GM12878 (cell line): ENCODE results near the gene LYZL2. TPM values are rescaled to one million over a fixed set of nuclear protein-coding genes. Genes with fewer than 3 reads are reported as not detected.

Experiments used
- ATAC-seq: fragments of 200-7000 bp; cut with Tn5 transposase; 3 replicates; pipeline ENCODE4 v1.9.1; 2020; ENCODE audit warnings: mild to moderate bottlenecking, moderate library complexity
- BruUV-seq: library from RNA; stranded (reverse); fragments of 400-500 nt; replicated peaks from 2 replicates; lab custom pipeline; 2021; lab: Mats Ljungman, UMichigan
- CTCF ChIA-PET: fragments of 300-600 bp; sonication (Branson Sonifier 250); formaldehyde crosslinking; extraction: SDS; loops from one replicate; lab custom pipeline; 2021; ENCODE audit warnings: inconsistent platforms; lab: Yijun Ruan, JAX
- POLR2A ChIA-PET: fragments of 350-600 bp; formaldehyde crosslinking; extraction: SDS; loops from one replicate; lab custom pipeline; 2021; ENCODE audit warnings: inconsistent platforms; lab: Charles Lee
- RAD21 ChIA-PET: fragments of 300-600 bp; sonication (Branson Sonifier 250); formaldehyde crosslinking; loops from one replicate; lab custom pipeline; 2023; ENCODE audit warnings: antibody characterized with exemption; ENCODE audit not compliant: unreplicated experiment; lab: Charles Lee
- SMC1A ChIA-PET: fragments of 300-600 bp; sonication (Branson Sonifier 250); formaldehyde crosslinking; loops from one replicate; lab custom pipeline; 2023; ENCODE audit not compliant: unreplicated experiment, uncharacterized antibody; lab: Charles Lee
- DNase-seq: peaks from one replicate; pipeline ENCODE4 v3.0.0-alpha.2; 2011; ENCODE audit warnings: low read depth, low spot score
- FAIRE-seq: peaks from 3 replicates; lab custom pipeline; 2011; peaks lifted over from hg19 to GRCh38; lab: Jason Lieb, UNC
- H2AFZ ChIP-seq: 2 replicates; pipeline ENCODE4 v1.6.0; 2011; ENCODE audit warnings: low read depth, low read length, control low read depth; ENCODE audit not compliant: control insufficient read depth
- H3K27ac ChIP-seq: 2 replicates; pipeline ENCODE4 v1.5.1; 2011; ENCODE audit warnings: control low read depth; ENCODE audit not compliant: control insufficient read depth, insufficient read depth
- H3K27me3 ChIP-seq, 2 experiments: replicated peaks in 1 of 2; 2 replicates each; pipeline versions ENCODE4 v1.6.0 to v1.6.1; 2011; ENCODE audit warnings: low read length in 1 of 2; ENCODE audit not compliant: control insufficient read depth in 2 of 2, insufficient read depth in 2 of 2
- H3K36me3 ChIP-seq, 2 experiments: 2 replicates each; pipeline ENCODE4 v1.5.1; 2011; ENCODE audit warnings: low read length in 1 of 2; ENCODE audit not compliant: control insufficient read depth in 2 of 2, insufficient read depth in 2 of 2
- H3K4me1 ChIP-seq: 2 replicates; pipeline ENCODE4 v1.6.1; 2011; ENCODE audit warnings: mild to moderate bottlenecking, low read length, moderate library complexity, mixed read lengths; ENCODE audit not compliant: control insufficient read depth, insufficient read depth
- H3K4me2 ChIP-seq: 2 replicates; pipeline ENCODE4 v1.6.0; 2011; ENCODE audit warnings: control low read depth; ENCODE audit not compliant: control insufficient read depth, insufficient read depth
- H3K4me3 ChIP-seq: fragments of 200-600 bp; sonication (generic); 2 replicates; pipeline ENCODE4 v1.5.1; 2016
- H3K79me2 ChIP-seq: 2 replicates; pipeline ENCODE4 v1.6.0; 2011; ENCODE audit warnings: low read length; ENCODE audit not compliant: control insufficient read depth, insufficient read depth
- H3K9ac ChIP-seq: 2 replicates; pipeline ENCODE4 v1.8.0; 2011; ENCODE audit warnings: low read length, control low read depth, mixed read lengths; ENCODE audit not compliant: control insufficient read depth, insufficient read depth
- H3K9me3 ChIP-seq: replicated peaks from 3 replicates; pipeline ENCODE4 v1.5.1; 2011; ENCODE audit warnings: mild to moderate bottlenecking, low read length; ENCODE audit not compliant: control insufficient read depth, insufficient read depth
- H4K20me1 ChIP-seq: 2 replicates; pipeline ENCODE4 v1.6.0; 2011; ENCODE audit not compliant: control insufficient read depth, insufficient read depth
- BMI1 ChIP-seq: fragments of 450-650 bp; IDR thresholded peaks from 2 replicates; pipeline ENCODE4 v1.6.1; 2016; ENCODE audit warnings: mild to moderate bottlenecking, moderate library complexity, borderline replicate concordance
- EED ChIP-seq: sonication (generic); IDR thresholded peaks from 2 replicates; pipeline ENCODE4 v1.6.1; 2016; ENCODE audit warnings: antibody characterized with exemption, low read depth
- KAT2A ChIP-seq: conservative IDR thresholded peaks from 2 replicates; pipeline ENCODE4 v1.6.1; 2011; ENCODE audit warnings: low read depth, low read length; ENCODE audit not compliant: control insufficient read depth
- MEF2B ChIP-seq: fragments of 450-650 bp; IDR thresholded peaks from 2 replicates; pipeline ENCODE4 v1.6.1; 2018; ENCODE audit warnings: mild to moderate bottlenecking, moderate library complexity; ENCODE audit not compliant: partially characterized antibody, poor library complexity, severe bottlenecking
- NKRF ChIP-seq: fragments of 450-650 bp; conservative IDR thresholded peaks from 2 replicates; pipeline ENCODE4 v1.6.1; 2017; ENCODE audit warnings: mild to moderate bottlenecking, moderate library complexity
- PBX3 ChIP-seq: IDR thresholded peaks from 2 replicates; pipeline ENCODE4 v1.6.1; 2011; ENCODE audit warnings: mild to moderate bottlenecking, low read depth, low read length, moderate library complexity; ENCODE audit not compliant: insufficient replicate concordance
- POLR2A ChIP-seq: IDR thresholded peaks from 2 replicates; pipeline ENCODE4 v1.6.1; 2011; ENCODE audit warnings: low read depth, mild to moderate bottlenecking, low read length
- POU2F2 ChIP-seq: IDR thresholded peaks from 3 replicates; pipeline ENCODE4 v1.6.1; 2011; ENCODE audit warnings: low read depth, mild to moderate bottlenecking, low read length, borderline replicate concordance
- RAD51 ChIP-seq: fragments of 450-650 bp; IDR thresholded peaks from 2 replicates; pipeline ENCODE4 v1.6.1; 2016; ENCODE audit warnings: moderate library complexity, mild to moderate bottlenecking, inconsistent platforms
- SMARCA5 ChIP-seq: fragments of 450-650 bp; IDR thresholded peaks from 2 replicates; pipeline ENCODE4 v1.6.1; 2017; ENCODE audit warnings: mild to moderate bottlenecking
- ZBTB4 ChIP-seq: fragments of 450-650 bp; formaldehyde crosslinking; IDR thresholded peaks from 2 replicates; pipeline ENCODE4 v1.4.0; 2022; ENCODE audit warnings: mild to moderate bottlenecking, moderate library complexity
- ZNF687 ChIP-seq: fragments of 450-650 bp; IDR thresholded peaks from 2 replicates; pipeline ENCODE4 v1.6.1; 2017; ENCODE audit warnings: mild to moderate bottlenecking, moderate library complexity
- WGBS: methylation state at CpG from one replicate; pipeline ENCODE4 v1.1.6; 2016; ENCODE audit warnings: low lambda C conversion rate; ENCODE audit not compliant: insufficient replicate concordance, insufficient coverage; ENCODE audit errors: missing lambda C conversion rate; 5-methylcytosine and 5-hydroxymethylcytosine counted together
- in situ Hi-C: fragments of 300-500 bp; cut with MboI; formaldehyde crosslinking; loops from 9 replicates; pipeline ENCODE4 v1.14.3; 2018; ENCODE audit warnings: mixed read lengths
- intact Hi-C: fragments of 100-400 bp; cut with micrococcal nuclease; formaldehyde crosslinking; loops from one replicate; pipeline ENCODE4 v1.14.2; 2022; ENCODE audit not compliant: unreplicated experiment
- polyA plus RNA-seq, 11 experiments: library from polyadenylated mRNA; depleted of rRNA in 4 of 11; unstranded in 6 of 11; stranded (reverse) in 5 of 11; fragments of >200 nt; fragmentation: Nextera tagmentation in 4 of 11; fragmentation: Illumina TruSeq in 1 of 11; extraction: Ambion mirVana in 4 of 11; extraction: Trizol in 1 of 11; gene quantifications; 1 replicate in 1 of 11; 2 replicates in 10 of 11; pipeline versions ENCODE4 v1.2.1 to v1.2.3, GENCODE V29; 2011 to 2016; ENCODE audit warnings: inconsistent platforms in 2 of 11, missing spikeins in 2 of 11, low read depth in 1 of 11
- total RNA-seq, 4 experiments: library from RNA; depleted of rRNA in 3 of 4; stranded (reverse); fragments of >200 nt in 3 of 4; fragmentation: Illumina TruSeq in 1 of 4; extraction: Trizol in 1 of 4; gene quantifications; 2 replicates each; pipeline versions ENCODE4 v1.2.1 to v1.2.3, GENCODE V29; 2013 to 2021

Gene LYZL2
- total and polyA plus RNA-seq, 10 of the 15 experiments (the other 5 are each of a cell fraction or from before 2014, with no cell fraction given): not detected

- Histone ChIP-seq H3K4me2 (peak overlapping the region; percentile 44), H3K27ac (peak overlapping the region; percentile 54), H3K9me3 (no peaks in the 10 kb centered on the region), H3K9ac (no peak overlapping the region), H3K27me3 (no peaks in the 10 kb centered on the region), H4K20me1 (no peaks in the 10 kb centered on the region), H3K79me2 (no peaks in the 10 kb centered on the region), H2AFZ (no peak overlapping the region; the same call in 1 of the 2 replicates), H3K4me1 (peaks cover 22% of the 10 kb centered on the region), H3K4me3 (peak overlapping the region; percentile 22; the same call in 1 of the 2 replicates), H3K36me3 (no peaks in the 10 kb centered on the region)
- no TSS peak for BruUV-seq
- POLR2A ChIA-PET: interaction anchor here (1.0 kb wide), 1 partner anchor 49 kb away, joined by 4 read pairs; no protein-coding TSS in a partner anchor
- DNase-seq (peak; percentile 79), FAIRE-seq (peak; percentile 75), ATAC-seq (peak; percentile 92)
- CTCF ChIA-PET: interaction anchor here (0.7 to 11.7 kb wide), 7 partner anchors 54 to 1435 kb away, joined by 3 to 221 read pairs (median 3); no protein-coding TSS in a partner anchor
- intact Hi-C loops: loop anchor here (1.0 to 2.0 kb wide), 2 partner anchors 45 to 195 kb away; no protein-coding TSS in a partner anchor
- in situ Hi-C loops: loop anchor here (10.0 kb wide), 1 partner anchor 593 kb away; no protein-coding TSS in a partner anchor
- 6% methylated on average over 8 of the region's 8 CpGs for WGBS
- RAD21 ChIA-PET: interaction anchor here (1.0 to 1.9 kb wide), 3 partner anchors 51 to 90 kb away, joined by 4 to 7 read pairs (median 4); no protein-coding TSS in a partner anchor
- SMC1A ChIA-PET: interaction anchor here (0.5 to 2.1 kb wide), 10 partner anchors 45 to 238 kb away, joined by 3 to 11 read pairs (median 4); partner anchors contain the start of gene MTPAP
- TF ChIP-seq KAT2A: no peak
- no peak for TF ChIP-seq NKRF
- TF ChIP-seq ZBTB4 (CRISPR knock-in tag): no peak
- peak; percentile 99 for TF ChIP-seq EED
- TF ChIP-seq POU2F2: peak; percentile 28; the same call in 1 of the 3 replicates
- TF ChIP-seq SMARCA5: no peak
- TF ChIP-seq MEF2B: peak; percentile 75
- TF ChIP-seq PBX3: peak; percentile 40
- no peak for TF ChIP-seq ZNF687
- TF ChIP-seq RAD51: no peak
- no peak; the same call in 1 of the 2 replicates for TF ChIP-seq BMI1
- no peak for TF ChIP-seq POLR2A
Measured at GRCh38 chr10:30587522-30588031, 42.0 kb downstream of the LYZL2 start.
